GM18502 (cell line): ENCODE measurements around the gene SELENOM.
"Not testable (repeated sequence)": the region's sequence is repeated elsewhere in the genome, so short reads cannot be mapped to it uniquely, and the experiment has no call there.

Experiments
- ATAC-seq: cut with Tn5 transposase; IDR thresholded peaks from one replicate; pipeline ENCODE4 v1.9.1; 2021; ENCODE audit warnings: mild to moderate bottlenecking; ENCODE audit not compliant: unreplicated experiment, poor library complexity

Gene SELENOM

DNA sequence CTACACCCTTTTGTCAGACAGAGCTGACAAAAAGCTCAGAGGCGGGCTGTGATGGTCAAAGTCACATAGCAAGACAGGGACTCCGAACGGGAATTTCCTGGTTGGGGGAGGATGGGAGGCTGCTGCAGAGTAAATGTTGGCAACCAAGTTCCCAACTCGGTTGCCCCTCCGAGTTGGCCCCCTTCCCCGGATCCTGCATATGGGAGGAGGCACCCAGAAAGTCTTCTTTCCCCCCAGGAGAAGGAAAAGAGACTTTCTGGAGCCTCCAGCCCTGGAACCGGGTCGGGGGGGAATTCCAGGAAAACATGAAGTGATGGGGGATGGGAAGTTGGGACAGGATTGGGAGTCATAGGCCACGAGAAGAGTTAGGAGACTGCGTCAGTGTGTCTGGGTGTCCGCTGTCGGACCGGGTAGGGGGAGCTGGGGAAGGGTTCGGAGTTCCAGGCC is 614 bp downstream of the SELENOM start:
- no peak for ATAC-seq

GRCh38 chr22:31106001-31106571 is 1.3 kb downstream of the SELENOM start:
- no peak for ATAC-seq

GRCh38 chr22:31105282-31105929 is 2.0 kb downstream of the SELENOM start:
- no peak for ATAC-seq

DNA sequence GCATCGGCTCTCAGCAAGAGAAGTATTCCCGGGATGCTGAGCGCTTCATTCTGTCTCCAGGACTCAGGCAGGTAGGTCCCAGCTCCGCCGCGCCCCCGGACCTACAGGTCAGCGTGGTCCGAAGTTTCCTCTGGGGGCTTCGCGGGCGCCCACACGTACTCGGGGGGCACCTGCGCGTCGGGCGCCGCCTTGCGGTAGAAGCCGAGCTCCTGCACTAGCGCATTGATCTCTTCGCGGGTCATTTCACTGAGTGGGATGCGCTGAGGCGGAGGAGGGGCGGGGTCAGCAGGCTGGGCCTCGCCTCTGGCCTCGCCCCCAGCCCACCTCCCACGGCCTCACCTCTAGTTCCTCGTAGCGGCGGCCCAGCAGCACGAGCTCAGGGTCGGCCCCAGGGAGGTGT is 2.5 kb downstream of the SELENOM start:
- no peak for ATAC-seq

GRCh38 chr22:31103899-31104694 is 3.3 kb downstream of the SELENOM start:
- ATAC-seq, result no peak

DNA sequence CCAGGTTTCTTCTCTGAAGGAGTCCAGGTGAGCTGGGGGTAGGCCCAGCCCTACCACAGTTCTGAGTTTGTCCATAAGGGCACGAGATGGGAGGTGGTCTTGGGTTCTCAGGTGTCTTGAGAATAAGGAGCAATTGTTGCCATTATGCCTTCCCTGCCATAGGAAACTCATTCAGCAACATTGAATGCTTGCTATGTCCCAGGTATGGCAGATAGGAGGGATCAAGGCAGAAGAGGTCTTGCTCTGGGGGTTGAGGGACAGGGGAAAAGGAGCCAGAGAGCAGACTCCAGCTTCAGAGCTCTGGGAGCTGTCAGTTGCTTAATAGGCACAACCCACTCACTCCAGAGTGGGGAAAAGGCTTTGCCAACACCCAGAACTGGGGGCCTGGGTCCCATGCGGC is 4.3 kb downstream of the SELENOM start:
- no peak for ATAC-seq

DNA sequence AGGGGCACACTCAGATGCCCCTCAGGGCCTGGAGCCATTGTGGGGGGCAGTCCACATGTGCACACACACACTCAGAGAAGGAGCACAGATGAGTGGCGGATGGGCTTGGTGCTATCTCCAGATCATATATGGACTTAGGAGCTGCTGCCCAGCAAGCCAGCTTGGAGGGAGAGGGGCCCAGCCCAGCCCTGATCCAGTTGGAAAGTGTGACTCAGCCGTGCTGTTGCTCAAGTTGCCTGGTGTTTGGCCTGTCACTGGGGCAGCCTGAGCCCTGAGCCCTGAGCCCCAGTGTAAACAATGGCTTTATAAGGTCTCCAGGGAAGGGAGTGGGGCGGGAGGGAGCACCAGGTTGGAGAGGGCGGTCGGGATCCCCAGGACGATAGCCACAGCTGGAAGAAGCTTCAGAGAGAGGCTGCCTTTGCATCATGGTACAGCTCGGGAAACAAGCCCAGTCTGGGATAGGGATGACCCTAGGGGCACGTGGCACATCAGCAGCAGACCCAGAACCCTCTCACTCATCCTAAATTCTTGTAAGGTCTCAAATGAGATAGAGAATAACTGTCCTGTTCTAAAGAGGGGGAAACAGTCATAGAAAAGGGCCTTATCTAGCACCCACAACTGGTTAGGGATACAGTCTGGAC is 4.8 kb downstream of the SELENOM start:
- ATAC-seq, result no peak

- ATAC-seq, result no peak
Measured at GRCh38 chr22:31100762-31101525, 6.4 kb downstream of the SELENOM start.

DNA sequence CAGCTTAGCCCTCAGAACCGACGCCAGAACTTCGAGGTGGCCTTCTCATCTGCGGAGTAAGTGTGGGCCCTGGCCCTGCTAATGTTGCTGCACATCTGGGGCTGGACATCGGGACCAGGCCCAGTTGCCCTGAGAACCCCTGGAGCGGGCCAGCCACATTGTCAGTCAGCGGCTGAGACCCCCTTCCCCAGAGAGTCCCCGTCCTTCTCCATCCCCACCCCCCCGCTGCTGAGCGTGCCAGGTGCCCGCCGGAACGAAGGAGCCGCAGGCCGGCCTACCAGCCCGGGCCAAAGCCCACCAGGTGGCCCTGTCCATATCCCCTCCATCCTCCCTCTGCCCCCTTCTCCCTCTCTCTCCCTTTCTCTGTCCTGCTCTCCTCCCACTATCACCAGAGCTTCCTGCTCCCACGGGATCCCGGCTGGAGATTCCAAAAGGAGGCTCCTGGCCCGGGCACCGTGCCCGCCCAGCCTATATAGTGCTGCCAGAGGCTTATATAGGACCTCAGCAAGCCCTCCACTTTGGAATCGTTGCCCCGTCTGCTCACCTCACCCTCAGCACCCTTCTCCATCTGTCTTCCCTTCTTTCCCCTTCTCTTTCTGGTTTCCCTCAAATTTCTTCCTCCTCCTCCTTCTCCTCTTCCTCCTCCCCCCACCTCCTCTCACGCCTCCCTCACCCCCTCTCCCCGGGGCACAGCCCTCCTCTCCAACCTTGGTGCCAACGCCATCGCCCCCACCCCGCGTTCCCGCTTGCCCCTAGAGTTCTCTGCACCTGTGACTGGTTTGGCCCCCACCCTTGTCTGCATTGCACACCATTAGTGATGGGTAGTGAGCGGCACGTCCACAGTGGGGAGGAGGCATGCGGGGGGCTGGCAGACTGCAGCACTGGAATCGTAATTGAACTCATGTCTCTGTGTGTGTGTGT is 7.3 kb downstream of the SELENOM start:
- ATAC-seq, result no peak

GRCh38 chr22:31099386-31099785 is 8.0 kb downstream of the SELENOM start:
- no peak for ATAC-seq

DNA sequence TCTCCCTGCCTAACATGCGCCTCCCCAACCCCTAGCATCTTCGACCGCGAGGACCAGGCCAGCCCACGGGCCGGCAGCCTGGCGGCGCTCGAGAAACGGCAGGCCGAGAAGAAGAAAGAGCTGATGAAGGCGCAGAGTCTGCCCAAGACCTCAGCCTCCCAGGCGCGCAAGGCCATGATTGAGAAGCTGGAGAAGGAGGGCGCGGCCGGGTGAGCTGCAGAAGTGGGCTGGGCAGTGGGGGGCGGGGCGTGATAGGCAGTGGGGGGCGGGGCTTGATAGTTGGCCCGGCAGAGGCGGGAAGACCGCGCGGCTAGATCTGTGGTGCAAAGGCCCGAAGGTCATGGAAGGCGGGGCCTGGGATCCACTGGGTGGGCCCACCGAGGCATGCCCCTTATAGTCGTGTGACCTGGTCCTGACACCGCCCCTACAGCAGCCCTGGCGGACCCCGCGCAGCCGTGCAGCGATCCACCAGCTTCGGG is 8.7 kb downstream of the SELENOM start:
- ATAC-seq, result no peak

- ATAC-seq, result no peak
Measured at GRCh38 chr22:31097941-31098631, 9.3 kb downstream of the SELENOM start.

DNA sequence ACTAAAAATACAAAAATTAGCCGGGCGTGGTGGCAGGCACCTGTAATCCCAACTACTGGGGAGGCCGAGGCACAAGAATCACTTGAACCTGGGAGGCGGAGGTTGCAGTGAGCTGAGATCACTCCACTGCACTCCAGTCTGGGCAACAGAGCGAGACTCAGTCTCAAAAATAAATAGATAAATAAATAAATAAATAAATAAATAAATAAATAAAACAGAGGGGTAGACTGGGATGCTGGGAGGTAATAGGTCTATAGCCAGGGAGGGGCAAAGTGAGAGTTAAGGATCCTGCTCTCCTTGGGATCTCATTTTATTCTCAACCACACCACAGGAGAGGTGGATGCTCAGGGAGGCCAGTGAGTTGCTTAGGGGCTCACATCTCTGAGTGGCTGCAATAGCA is 9.8 kb downstream of the SELENOM start:
- not testable (repeated sequence) for ATAC-seq

GRCh38 chr22:31096657-31097279 is 10.6 kb downstream of the SELENOM start:
- ATAC-seq, result no peak

DNA sequence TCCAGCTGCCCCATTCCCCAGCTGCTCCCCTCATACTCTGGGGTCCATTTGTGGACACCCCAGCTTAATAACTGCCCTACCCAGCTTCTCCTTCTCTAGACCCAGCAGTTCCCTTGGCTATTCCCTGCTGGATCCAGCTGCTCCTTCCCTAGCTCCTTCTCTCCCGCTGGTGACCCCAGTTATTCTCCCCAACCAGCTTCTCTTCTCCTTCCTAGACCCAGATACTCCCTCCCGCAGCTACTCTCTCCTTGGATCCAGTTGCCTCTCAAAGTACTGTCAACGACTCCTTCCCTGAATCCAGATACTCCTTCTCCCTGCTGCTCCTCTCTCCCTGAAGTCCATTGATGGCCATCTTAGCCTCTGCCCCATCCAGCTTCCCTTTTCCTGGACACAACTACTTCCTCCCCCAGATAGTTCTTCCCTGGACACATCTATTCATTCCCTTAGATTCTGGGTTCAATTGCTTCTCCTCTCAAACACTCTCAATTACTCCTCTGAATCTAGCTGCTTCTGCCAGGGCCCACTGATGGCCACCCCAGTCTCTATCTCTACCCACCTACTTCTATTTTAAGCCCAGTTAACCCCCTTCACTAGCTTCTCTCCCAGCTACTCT is 11.6 kb downstream of the SELENOM start:
- no peak for ATAC-seq

DNA sequence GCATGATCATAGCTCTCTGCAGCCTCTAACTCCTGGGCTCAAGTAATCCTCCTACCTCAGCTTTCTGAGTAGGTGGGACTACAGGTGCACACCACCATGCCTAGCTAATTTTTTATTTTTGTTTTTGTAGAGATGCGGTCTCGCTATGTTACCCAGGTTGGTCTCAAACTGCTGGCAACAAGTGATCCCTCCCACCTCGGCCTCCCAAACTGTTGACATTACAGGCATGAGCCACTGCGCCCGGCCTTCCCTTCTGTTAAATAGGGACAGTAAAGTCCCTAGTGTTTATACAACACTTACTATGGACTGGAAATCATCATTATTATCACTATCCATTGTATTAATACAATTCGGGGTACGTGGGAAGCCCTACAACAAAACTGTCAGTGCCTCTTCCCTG is 12.6 kb downstream of the SELENOM start:
- ATAC-seq, result no peak

GRCh38 chr22:31094021-31094551 is 13.3 kb downstream of the SELENOM start:
- no peak for ATAC-seq
